K562 (cell line): ENCODE results near the gene PPP1R15B. TPM values are rescaled to one million over a fixed set of nuclear protein-coding genes. Genes with fewer than 3 reads are reported as not detected.

ENCODE experiments used
- BACH1 ChIP-seq: fragments of 200-800 bp; sonication (Bioruptor generic); IDR thresholded peaks from 2 replicates; pipeline ENCODE4 v1.6.1; 2016; ENCODE audit warnings: missing genetic modification characterization, missing compliant biosample characterization
- BCOR ChIP-seq: fragments of 450-650 bp; IDR thresholded peaks from 2 replicates; pipeline ENCODE4 v1.6.1; 2016
- ETV1 ChIP-seq: fragments of 450-650 bp; conservative IDR thresholded peaks from 2 replicates; pipeline ENCODE4 v1.6.1; 2016; ENCODE audit warnings: missing genetic modification characterization, control low read depth, low read depth, missing compliant biosample characterization
- NR1H2 ChIP-seq: sonication (generic); formaldehyde crosslinking; IDR thresholded peaks from 2 replicates; pipeline ENCODE4 v1.4.0; 2020; ENCODE audit warnings: mild to moderate bottlenecking, missing genetic modification reagents
- SETDB1 ChIP-seq: IDR thresholded peaks from one replicate; pipeline ENCODE4 v1.6.1; 2012; ENCODE audit warnings: low read length, control low read depth, inconsistent platforms
- SMAD4 ChIP-seq: fragments of 250-450 bp; sonication (Bioruptor Pico); conservative IDR thresholded peaks from 2 replicates; pipeline ENCODE4 v1.8.0; 2021; ENCODE audit warnings: inconsistent platforms, mild to moderate bottlenecking, moderate library complexity
- SOX6 ChIP-seq: fragments of 450-650 bp; IDR thresholded peaks from 2 replicates; pipeline ENCODE4 v1.6.1; 2014; ENCODE audit warnings: mild to moderate bottlenecking
- ZBTB17 ChIP-seq: fragments of 450-650 bp; formaldehyde crosslinking; IDR thresholded peaks from 2 replicates; pipeline ENCODE4 v1.4.0; 2020; ENCODE audit warnings: mild to moderate bottlenecking
- ZFP91 ChIP-seq: sonication (generic); formaldehyde crosslinking; IDR thresholded peaks from 2 replicates; pipeline ENCODE4 v1.8.0; 2022; ENCODE audit warnings: mild to moderate bottlenecking, missing genetic modification reagents
- ZNF239 ChIP-seq: fragments of 250-450 bp; sonication (Bioruptor Pico); IDR thresholded peaks from 2 replicates; pipeline ENCODE4 v1.4.0; 2020; ENCODE audit warnings: mild to moderate bottlenecking
- ZNF586 ChIP-seq: fragments of 450-650 bp; formaldehyde crosslinking; conservative IDR thresholded peaks from 2 replicates; pipeline ENCODE4 v1.4.0; 2020; ENCODE audit warnings: mild to moderate bottlenecking, moderate library complexity
- ZNF592 ChIP-seq: fragments of 450-650 bp; IDR thresholded peaks from 2 replicates; pipeline ENCODE4 v1.6.1; 2017; ENCODE audit warnings: antibody characterized with exemption, mild to moderate bottlenecking
- ZZZ3 ChIP-seq: fragments of 450-650 bp; IDR thresholded peaks from 2 replicates; pipeline ENCODE4 v1.6.1; 2016; ENCODE audit warnings: antibody characterized with exemption, mild to moderate bottlenecking, moderate library complexity
- polyA plus RNA-seq, 8 experiments: library from polyadenylated mRNA; depleted of rRNA in 4 of 8; stranded (reverse) in 5 of 8; unstranded in 3 of 8; fragments of >200 nt; fragmentation: Nextera tagmentation in 2 of 8; fragmentation: Illumina TruSeq in 1 of 8; extraction: Ambion mirVana in 2 of 8; extraction: Trizol in 1 of 8; gene quantifications; 2 replicates each; pipeline versions ENCODE4 v1.2.1 to v1.2.3, GENCODE V29; 2011 to 2014; ENCODE audit warnings: inconsistent platforms in 1 of 8, missing spikeins in 1 of 8
- total RNA-seq, 7 experiments: library from RNA; depleted of rRNA in 6 of 7; stranded (reverse); fragments of >200 nt in 6 of 7; fragmentation: Illumina TruSeq in 2 of 7; extraction: Trizol in 2 of 7; gene quantifications; 2 replicates each; pipeline versions ENCODE4 v1.2.1 to v1.2.3, GENCODE V29; 2011 to 2021; ENCODE audit warnings: low replicate concordance in 1 of 7
- TF ChIP-seq, protein P1 (sequence below): fragments of 250-450 bp; sonication (Bioruptor Pico); IDR thresholded peaks from 2 replicates; pipeline ENCODE4 v1.4.0; 2020
- TF ChIP-seq, protein P2 (sequence below): fragments of 250-450 bp; sonication (Bioruptor Pico); IDR thresholded peaks from 2 replicates; pipeline ENCODE4 v1.9.0; 2021; ENCODE audit warnings: mild to moderate bottlenecking

The PPP1R15B gene
- total and polyA plus RNA-seq, 9 of the 15 experiments (the other 6 are each of a cell fraction or from before 2014, with no cell fraction given): 17.0 to 48.1 (median 30.8) TPM

GRCh38 chr1:204363335-204364114 is 48.1 kb downstream of the PPP1R15B start (continued):
- TF ChIP-seq, protein P1, sequence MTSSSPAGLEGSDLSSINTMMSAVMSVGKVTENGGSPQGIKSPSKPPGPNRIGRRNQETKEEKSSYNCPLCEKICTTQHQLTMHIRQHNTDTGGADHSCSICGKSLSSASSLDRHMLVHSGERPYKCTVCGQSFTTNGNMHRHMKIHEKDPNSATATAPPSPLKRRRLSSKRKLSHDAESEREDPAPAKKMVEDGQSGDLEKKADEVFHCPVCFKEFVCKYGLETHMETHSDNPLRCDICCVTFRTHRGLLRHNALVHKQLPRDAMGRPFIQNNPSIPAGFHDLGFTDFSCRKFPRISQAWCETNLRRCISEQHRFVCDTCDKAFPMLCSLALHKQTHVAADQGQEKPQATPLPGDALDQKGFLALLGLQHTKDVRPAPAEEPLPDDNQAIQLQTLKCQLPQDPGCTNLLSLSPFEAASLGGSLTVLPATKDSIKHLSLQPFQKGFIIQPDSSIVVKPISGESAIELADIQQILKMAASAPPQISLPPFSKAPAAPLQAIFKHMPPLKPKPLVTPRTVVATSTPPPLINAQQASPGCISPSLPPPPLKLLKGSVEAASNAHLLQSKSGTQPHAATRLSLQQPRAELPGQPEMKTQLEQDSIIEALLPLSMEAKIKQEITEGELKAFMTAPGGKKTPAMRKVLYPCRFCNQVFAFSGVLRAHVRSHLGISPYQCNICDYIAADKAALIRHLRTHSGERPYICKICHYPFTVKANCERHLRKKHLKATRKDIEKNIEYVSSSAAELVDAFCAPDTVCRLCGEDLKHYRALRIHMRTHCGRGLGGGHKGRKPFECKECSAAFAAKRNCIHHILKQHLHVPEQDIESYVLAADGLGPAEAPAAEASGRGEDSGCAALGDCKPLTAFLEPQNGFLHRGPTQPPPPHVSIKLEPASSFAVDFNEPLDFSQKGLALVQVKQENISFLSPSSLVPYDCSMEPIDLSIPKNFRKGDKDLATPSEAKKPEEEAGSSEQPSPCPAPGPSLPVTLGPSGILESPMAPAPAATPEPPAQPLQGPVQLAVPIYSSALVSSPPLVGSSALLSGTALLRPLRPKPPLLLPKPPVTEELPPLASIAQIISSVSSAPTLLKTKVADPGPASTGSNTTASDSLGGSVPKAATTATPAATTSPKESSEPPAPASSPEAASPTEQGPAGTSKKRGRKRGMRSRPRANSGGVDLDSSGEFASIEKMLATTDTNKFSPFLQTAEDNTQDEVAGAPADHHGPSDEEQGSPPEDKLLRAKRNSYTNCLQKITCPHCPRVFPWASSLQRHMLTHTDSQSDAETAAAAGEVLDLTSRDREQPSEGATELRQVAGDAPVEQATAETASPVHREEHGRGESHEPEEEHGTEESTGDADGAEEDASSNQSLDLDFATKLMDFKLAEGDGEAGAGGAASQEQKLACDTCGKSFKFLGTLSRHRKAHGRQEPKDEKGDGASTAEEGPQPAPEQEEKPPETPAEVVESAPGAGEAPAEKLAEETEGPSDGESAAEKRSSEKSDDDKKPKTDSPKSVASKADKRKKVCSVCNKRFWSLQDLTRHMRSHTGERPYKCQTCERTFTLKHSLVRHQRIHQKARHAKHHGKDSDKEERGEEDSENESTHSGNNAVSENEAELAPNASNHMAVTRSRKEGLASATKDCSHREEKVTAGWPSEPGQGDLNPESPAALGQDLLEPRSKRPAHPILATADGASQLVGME (CRISPR knock-in tag): no peak; the same call in 1 of the 2 replicates
- TF ChIP-seq BACH1: no peak
- no peak for TF ChIP-seq SETDB1
- peak; percentile 91 for TF ChIP-seq ETV1 (tag)
- TF ChIP-seq SOX6: peak; percentile 54; the same call in 1 of the 2 replicates
- TF ChIP-seq, protein P2, sequence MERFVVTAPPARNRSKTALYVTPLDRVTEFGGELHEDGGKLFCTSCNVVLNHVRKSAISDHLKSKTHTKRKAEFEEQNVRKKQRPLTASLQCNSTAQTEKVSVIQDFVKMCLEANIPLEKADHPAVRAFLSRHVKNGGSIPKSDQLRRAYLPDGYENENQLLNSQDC (CRISPR knock-in tag): no peak
- TF ChIP-seq ZNF239: no peak
- TF ChIP-seq SMAD4: no peak; the same call in none of the 2 replicates
- no peak for TF ChIP-seq ZNF586 (CRISPR knock-in tag)
- TF ChIP-seq ZNF592: no peak
- TF ChIP-seq ZBTB17 (CRISPR knock-in tag): peak; percentile 78; the same call in 1 of the 2 replicates
- no peak for TF ChIP-seq ZFP91 (CRISPR knock-in tag)
- no peak for TF ChIP-seq NR1H2
- peak; percentile 47; the same call in 1 of the 2 replicates for TF ChIP-seq BCOR
- no peak for TF ChIP-seq ZZZ3
